Mesenchymal stem cell (in vitro differentiated cells and primary cell): ENCODE data around the gene FABP1.

Experiments
- DNase-seq: peaks from one replicate; pipeline ENCODE4 v3.0.0-alpha.2; 2013
- H2AFZ ChIP-seq: one replicate; pipeline ENCODE4 v1.6.1; 2013; ENCODE audit warnings: low read depth, mild to moderate bottlenecking, control low read depth, inconsistent platforms, low read length, moderate library complexity
- H2AK5ac ChIP-seq: 2 replicates; pipeline ENCODE4 v1.6.1; 2013; ENCODE audit warnings: low read length, moderate library complexity, mild to moderate bottlenecking, inconsistent platforms; ENCODE audit not compliant: severe bottlenecking
- H2BK120ac ChIP-seq: one replicate; pipeline ENCODE4 v1.6.1; 2013; ENCODE audit warnings: low read depth, mild to moderate bottlenecking, inconsistent platforms, low read length, moderate library complexity
- H2BK12ac ChIP-seq, 2 experiments: one replicate each; pipeline ENCODE4 v1.6.1; 2013; ENCODE audit warnings: inconsistent platforms in 2 of 2, low read length in 2 of 2, mild to moderate bottlenecking in 2 of 2, moderate library complexity in 2 of 2, control low read depth in 1 of 2
- H2BK15ac ChIP-seq: one replicate; pipeline ENCODE4 v1.6.1; 2013; ENCODE audit warnings: mild to moderate bottlenecking, low read depth, inconsistent platforms; ENCODE audit not compliant: poor library complexity, severe bottlenecking
- H2BK5ac ChIP-seq: 2 replicates; pipeline ENCODE4 v1.6.1; 2013; ENCODE audit warnings: low read depth, mild to moderate bottlenecking, low read length, control low read depth, inconsistent platforms; ENCODE audit not compliant: poor library complexity, severe bottlenecking
- H3K14ac ChIP-seq, 2 experiments: one replicate each; pipeline ENCODE4 v1.6.1; 2013; ENCODE audit warnings: inconsistent platforms in 2 of 2, low read length in 2 of 2, control low read depth in 1 of 2, mild to moderate bottlenecking in 1 of 2, moderate library complexity in 1 of 2
- H3K18ac ChIP-seq, 2 experiments: one replicate each; pipeline ENCODE4 v1.6.1; 2013; ENCODE audit warnings: inconsistent platforms in 2 of 2, low read length in 2 of 2, control low read depth in 1 of 2, low read depth in 1 of 2, mild to moderate bottlenecking in 1 of 2
- H3K23ac ChIP-seq, 2 experiments: one replicate each; pipeline ENCODE4 v1.6.1; 2013; ENCODE audit warnings: inconsistent platforms in 2 of 2, low read length in 2 of 2, mild to moderate bottlenecking in 2 of 2, moderate library complexity in 2 of 2, control low read depth in 1 of 2
- H3K27ac ChIP-seq: 2 replicates; pipeline ENCODE4 v1.5.1; 2013; ENCODE audit warnings: mild to moderate bottlenecking, moderate library complexity, low read length, control low read depth, inconsistent platforms; ENCODE audit not compliant: poor library complexity, severe bottlenecking
- H3K27me3 ChIP-seq, 2 experiments: 2 replicates each; pipeline versions ENCODE4 v1.6.1 to v1.7.0; 2013; ENCODE audit warnings: low read length in 2 of 2, mild to moderate bottlenecking in 2 of 2, moderate library complexity in 2 of 2, control low read depth in 1 of 2, inconsistent platforms in 1 of 2; ENCODE audit not compliant: control insufficient read depth in 1 of 2, insufficient read depth in 1 of 2
- H3K36me3 ChIP-seq, 2 experiments: 2 replicates each; pipeline versions ENCODE4 v1.6.1 to v1.7.0; 2013; ENCODE audit warnings: low read length in 2 of 2, control low read depth in 1 of 2, inconsistent platforms in 1 of 2, low read depth in 1 of 2, mild to moderate bottlenecking in 1 of 2; ENCODE audit not compliant: insufficient read depth in 2 of 2, control insufficient read depth in 1 of 2
- H3K4ac ChIP-seq, 2 experiments: one replicate each; pipeline ENCODE4 v1.6.1; 2013; ENCODE audit warnings: inconsistent platforms in 2 of 2, low read length in 2 of 2, mild to moderate bottlenecking in 2 of 2, moderate library complexity in 2 of 2, control low read depth in 1 of 2, low read depth in 1 of 2
- H3K4me1 ChIP-seq: 2 replicates; pipeline ENCODE4 v1.6.1; 2013; ENCODE audit warnings: low read depth, low read length, control low read depth; ENCODE audit not compliant: control insufficient read depth, insufficient read depth
- H3K4me2 ChIP-seq: 2 replicates; pipeline ENCODE4 v1.6.1; 2013; ENCODE audit warnings: low read length, mild to moderate bottlenecking, inconsistent platforms; ENCODE audit not compliant: poor library complexity, severe bottlenecking
- H3K4me3 ChIP-seq, 2 experiments: 2 replicates each; pipeline versions ENCODE4 v1.5.1 to v1.7.0; 2013; ENCODE audit warnings: low read length in 2 of 2, mild to moderate bottlenecking in 2 of 2, control low read depth in 1 of 2, low read depth in 1 of 2; ENCODE audit not compliant: insufficient read depth in 1 of 2
- H3K79me1 ChIP-seq: replicated peaks from 2 replicates; pipeline ENCODE4 v1.6.1; 2013; ENCODE audit warnings: mild to moderate bottlenecking, control low read depth, low read length, inconsistent platforms; ENCODE audit not compliant: poor library complexity, severe bottlenecking
- H3K9ac ChIP-seq: 2 replicates; pipeline ENCODE4 v1.7.0; 2013; ENCODE audit warnings: mild to moderate bottlenecking, low read length, moderate library complexity
- H3K9me3 ChIP-seq: 2 replicates; pipeline ENCODE4 v1.7.0; 2013; ENCODE audit warnings: mild to moderate bottlenecking, low read length; ENCODE audit not compliant: control insufficient read depth
- H4K8ac ChIP-seq: one replicate; pipeline ENCODE4 v1.6.1; 2013; ENCODE audit warnings: inconsistent platforms, mild to moderate bottlenecking, low read length, moderate library complexity
- H4K91ac ChIP-seq: one replicate; pipeline ENCODE4 v1.6.1; 2013; ENCODE audit warnings: mild to moderate bottlenecking, low read length, inconsistent platforms
- WGBS: methylation state at CpG from one replicate; pipeline ENCODE4 v1.1.7; 2013; ENCODE audit warnings: mixed read lengths; 5-methylcytosine and 5-hydroxymethylcytosine counted together

The FABP1 gene

DNA sequence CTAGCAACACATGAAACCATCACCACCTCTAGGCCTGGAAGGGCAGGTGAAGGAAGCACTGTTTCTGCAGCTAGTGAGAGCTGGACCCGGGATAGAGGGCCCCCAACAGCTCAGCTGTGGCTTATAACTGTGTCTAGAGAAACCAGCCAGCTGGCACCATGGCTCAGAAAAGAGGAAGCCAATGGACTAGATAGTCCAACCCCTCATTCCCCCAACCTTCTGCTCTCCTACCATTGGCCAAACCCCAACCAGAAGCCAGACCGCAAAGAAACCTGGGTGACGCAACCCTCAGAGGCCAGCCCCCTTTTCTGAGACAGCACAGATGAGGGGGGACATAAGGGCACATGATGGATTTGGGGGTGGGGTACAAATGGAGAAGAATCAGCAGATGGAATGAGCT lies 35.9 kb downstream of the FABP1 start:
- Histone ChIP-seq H3K4me2 (no peak overlapping the region), H3K9me3 (no peaks in the 10 kb centered on the region), H2BK15ac (no peak overlapping the region), H3K36me3 (no peaks in the 10 kb centered on the region), H3K14ac (no peak overlapping the region), H2AK5ac (no peak overlapping the region), H2BK12ac (no peak overlapping the region), H3K9ac (no peak overlapping the region), H2AFZ (no peak overlapping the region), H3K23ac (no peak overlapping the region), H3K18ac (no peak overlapping the region), H3K79me1 (no peaks in the 10 kb centered on the region), H3K27me3 (peaks cover 13 to 29% of the 10 kb centered on the region in 2 experiments), H4K8ac (no peak overlapping the region), H3K4me3 (no peak overlapping the region), H4K91ac (no peak overlapping the region), H2BK5ac (no peak overlapping the region), H3K4ac (no peak overlapping the region), H2BK120ac (no peak overlapping the region), H3K4me1 (peaks cover 2% of the 10 kb centered on the region), H3K27ac (no peak overlapping the region)
- 58% methylated on average over 3 of the region's 3 CpGs for WGBS
- no peak for DNase-seq

DNA sequence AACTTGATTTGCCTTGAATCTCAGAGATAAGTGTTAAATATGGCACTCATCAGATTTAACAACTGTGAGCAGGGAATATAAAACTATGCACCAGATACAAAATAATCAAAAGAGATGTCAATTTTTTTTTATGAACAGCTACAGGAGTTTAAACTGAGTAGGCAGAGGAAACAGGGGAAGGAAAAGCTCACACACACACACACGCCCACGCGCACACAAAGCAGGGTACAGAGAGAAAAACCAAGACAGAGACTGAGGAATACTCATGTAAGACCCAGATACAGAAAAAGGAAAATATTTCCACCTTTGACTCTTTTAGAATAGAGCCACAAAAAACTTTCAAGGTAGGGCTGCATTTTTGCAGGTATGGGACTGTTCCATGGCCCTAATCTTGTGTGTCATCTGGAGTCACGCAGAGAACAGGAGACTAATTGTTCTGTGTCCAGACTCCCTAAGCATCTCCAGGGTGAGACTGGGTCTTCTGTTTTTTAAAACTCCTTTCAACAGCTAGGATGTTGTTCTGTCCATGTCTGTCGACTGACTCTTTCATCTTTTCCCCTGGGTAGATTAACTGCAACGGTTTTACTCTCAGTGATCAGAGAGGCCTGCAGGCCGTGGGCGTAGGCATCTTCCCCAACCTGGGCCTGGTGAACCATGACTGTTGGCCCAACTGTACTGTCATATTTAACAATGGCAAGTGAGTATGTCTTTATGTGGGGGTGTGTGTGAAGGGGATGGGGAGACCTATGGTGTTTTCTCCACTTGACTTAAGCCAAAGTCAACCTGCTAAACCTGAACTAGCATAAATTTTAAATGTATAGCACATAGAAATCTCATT lies 37.2 kb downstream of the FABP1 start:
- H3K36me3 ChIP-seq = no peaks in the 10 kb centered on the region
- no peak overlapping the region for H4K8ac ChIP-seq
- H3K4me2 ChIP-seq = no peak overlapping the region
- no peak overlapping the region for H2BK15ac ChIP-seq
- no peak overlapping the region for H2BK120ac ChIP-seq
- no peak overlapping the region for H3K4me3 ChIP-seq
- WGBS = 83% methylated on average over 5 of the region's 8 CpGs
- H3K79me1 ChIP-seq = no peaks in the 10 kb centered on the region
- H2BK12ac ChIP-seq = no peak overlapping the region
- no peak overlapping the region for H2AFZ ChIP-seq
- H3K4ac ChIP-seq = no peak overlapping the region
- no peak overlapping the region for H3K14ac ChIP-seq
- H3K9ac ChIP-seq = no peak overlapping the region
- H2BK5ac ChIP-seq = no peak overlapping the region
- no peak overlapping the region for H2AK5ac ChIP-seq
- no peaks in the 10 kb centered on the region for H3K9me3 ChIP-seq
- DNase-seq = no peak
- no peak overlapping the region for H3K18ac ChIP-seq
- H3K23ac ChIP-seq = no peak overlapping the region
- no peak overlapping the region for H3K27ac ChIP-seq
- peaks cover 2% of the 10 kb centered on the region for H3K4me1 ChIP-seq
- H3K27me3 ChIP-seq = peaks cover 10 to 16% of the 10 kb centered on the region in 2 experiments
- no peak overlapping the region for H4K91ac ChIP-seq

DNA sequence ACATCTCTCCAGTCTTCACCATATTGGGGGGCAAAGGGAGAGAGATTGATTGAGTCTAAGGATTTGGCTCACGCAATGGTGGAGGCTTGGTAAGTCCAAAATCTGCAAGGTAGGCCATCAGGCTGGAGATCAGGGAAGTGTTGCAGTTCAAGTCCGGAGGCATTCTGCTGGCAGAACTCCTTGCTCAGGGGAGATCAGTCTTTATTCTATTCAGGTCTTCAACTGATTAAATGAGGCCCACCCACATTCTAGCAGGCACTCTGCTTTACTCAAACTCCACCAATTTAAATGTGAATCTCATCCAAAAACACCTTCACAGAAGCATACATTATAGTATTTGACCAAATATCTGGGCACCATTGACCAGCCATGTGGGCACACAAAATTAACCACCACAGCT lies 38.9 kb downstream of the FABP1 start:
- Histone ChIP-seq H3K4me2 (no peak overlapping the region), H3K27ac (no peak overlapping the region), H3K4me3 (no peak overlapping the region), H2AFZ (no peak overlapping the region), H3K14ac (no peak overlapping the region), H2BK120ac (no peak overlapping the region), H2BK12ac (no peak overlapping the region), H4K91ac (no peak overlapping the region), H3K9me3 (no peaks in the 10 kb centered on the region), H3K23ac (no peak overlapping the region), H3K36me3 (no peaks in the 10 kb centered on the region), H2BK15ac (no peak overlapping the region), H2BK5ac (no peak overlapping the region), H3K79me1 (no peaks in the 10 kb centered on the region), H3K18ac (no peak overlapping the region), H3K4ac (no peak overlapping the region), H3K4me1 (peaks cover 2% of the 10 kb centered on the region), H3K27me3 (peaks cover 0 to 4% of the 10 kb centered on the region in 2 experiments), H2AK5ac (no peak overlapping the region), H4K8ac (no peak overlapping the region), H3K9ac (no peak overlapping the region)
- no peak for DNase-seq
- 85% methylated on average over 2 of the region's 2 CpGs for WGBS

DNA sequence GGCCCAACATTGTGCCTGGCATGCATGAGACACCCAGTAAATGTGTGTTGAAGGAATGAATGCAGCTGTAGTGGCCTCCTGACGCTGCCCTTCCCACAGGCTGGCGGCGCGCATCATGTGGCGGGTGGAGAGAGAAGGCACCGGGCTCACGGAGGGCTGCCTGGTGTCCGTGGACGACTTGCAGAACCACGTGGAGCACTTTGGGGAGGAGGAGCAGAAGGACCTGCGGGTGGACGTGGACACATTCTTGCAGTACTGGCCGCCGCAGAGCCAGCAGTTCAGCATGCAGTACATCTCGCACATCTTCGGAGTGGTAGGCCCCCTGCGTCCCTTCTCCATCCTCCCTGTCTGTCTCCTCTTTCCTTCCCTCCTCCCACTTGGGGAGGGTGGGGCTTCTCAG lies 40.1 kb downstream of the FABP1 start:
- Histone ChIP-seq H2BK12ac (no peak overlapping the region), H3K27me3 (peaks cover 0 to 11% of the 10 kb centered on the region in 2 experiments), H2BK15ac (no peak overlapping the region), H3K4ac (no peak overlapping the region), H3K79me1 (no peaks in the 10 kb centered on the region), H2AFZ (no peak overlapping the region), H3K4me1 (peaks cover 2% of the 10 kb centered on the region), H3K27ac (no peak overlapping the region), H2BK5ac (no peak overlapping the region), H3K9ac (no peak overlapping the region), H3K36me3 (no peaks in the 10 kb centered on the region), H3K9me3 (no peaks in the 10 kb centered on the region), H3K18ac (no peak overlapping the region), H2AK5ac (no peak overlapping the region), H4K91ac (peak overlapping the region; percentile 46), H4K8ac (no peak overlapping the region), H2BK120ac (no peak overlapping the region), H3K4me2 (no peak overlapping the region), H3K23ac (no peak overlapping the region), H3K14ac (no peak overlapping the region), H3K4me3 (no peak overlapping the region)
- no peak for DNase-seq
- WGBS = 94% methylated on average over 15 of the region's 17 CpGs
